ENCODE data around the gene C1orf167. TPM values are rescaled to one million over a fixed set of nuclear protein-coding genes. Genes with fewer than 3 reads are reported as not detected.

The C1orf167 gene
- total and polyA plus RNA-seq, 2 of the 13 experiments (the other 11 are each of a cell fraction or from before 2014, with no cell fraction given) = not detected

GRCh38 chr1:11746092-11746491 lies 15.9 kb upstream of the C1orf167 start:
- Histone ChIP-seq H3K9ac (ENCODE audit: insufficient read depth, low read depth, low read length) (no peak overlapping the region), H3K27ac (ENCODE audit: extremely low read length, insufficient read depth, low read length) (no peak overlapping the region), H3K9me3 (ENCODE audit: low read length) (no peaks in the 10 kb centered on the region), H3K27me3 (ENCODE audit: control insufficient read depth in 1 of 2, insufficient read depth in 2 of 2, low read length in 2 of 2) (no peaks in the 10 kb centered on the region), H3K4me2 (ENCODE audit: low read depth, low read length) (no peak overlapping the region), H3K4me1 (ENCODE audit: insufficient read depth, low read length) (no peaks in the 10 kb centered on the region), H4K20me1 (ENCODE audit: insufficient read depth, low read length) (no peaks in the 10 kb centered on the region), H3K79me2 (ENCODE audit: insufficient read depth, low read length) (no peaks in the 10 kb centered on the region), H2AFZ (ENCODE audit: low read length) (no peak overlapping the region), H3K36me3 (replicated peaks in 1 of 2; ENCODE audit: control insufficient read depth in 1 of 2, insufficient read depth in 2 of 2, low read length in 2 of 2) (peaks cover 1 to 4% of the 10 kb centered on the region in 2 experiments; a peak in 2 of 5 replicates), H3K4me3 (replicated peaks in 1 of 3; ENCODE audit: insufficient read depth in 1 of 3, low read depth in 2 of 3, low read length in 3 of 3) (no peak overlapping the region)
- FAIRE-seq (no peak), ATAC-seq (no peak), DNase-seq (ENCODE audit: low spot score) (no peak)
- in situ Hi-C loops (cut with HindIII; ENCODE audit: extremely low pct_ligation_motif_present, low pct_unique_long_range_greater_than_20kb) (no loop called here), intact Hi-C loops (cut with micrococcal nuclease; ENCODE audit: unreplicated experiment) (no loop called here)
- no TSS peak for BruUV-seq (replicated peaks)
- 94% methylated on average over 6 of the region's 6 CpGs for WGBS (ENCODE audit: low lambda C conversion rate)
- ChIA-PET CTCF (ENCODE audit: low intra/inter-chr PET ratio, low total read pairs) (no interaction called here), POLR2A (no interaction called here)
- TF ChIP-seq SMAD9 (CRISPR knock-in tag; IDR thresholded peaks at IDR 0.05) (no peak), SSRP1 (CRISPR knock-in tag; IDR thresholded peaks at IDR 0.05) (no peak), NR2F2 (IDR thresholded peaks at IDR 0.05; ENCODE audit: borderline replicate concordance, low read depth) (no peak)

- POLR2A ChIA-PET = no interaction called here
- no peak overlapping the region for H3K4me2 ChIP-seq (ENCODE audit: low read depth, low read length)
- no TSS peak for BruUV-seq (replicated peaks)
- no peak overlapping the region for H3K4me3 ChIP-seq (replicated peaks in 1 of 3; ENCODE audit: insufficient read depth in 1 of 3, low read depth in 2 of 3, low read length in 3 of 3)
- peaks cover 1 to 4% of the 10 kb centered on the region in 2 experiments; a peak in 2 of 5 replicates for H3K36me3 ChIP-seq (replicated peaks in 1 of 2; ENCODE audit: control insufficient read depth in 1 of 2, insufficient read depth in 2 of 2, low read length in 2 of 2)
- in situ Hi-C loops (cut with HindIII; ENCODE audit: extremely low pct_ligation_motif_present, low pct_unique_long_range_greater_than_20kb) = no loop called here
- DNase-seq (ENCODE audit: low spot score) (no peak), ATAC-seq (no peak), FAIRE-seq (no peak)
- H4K20me1 ChIP-seq (ENCODE audit: insufficient read depth, low read length) = no peaks in the 10 kb centered on the region
- TF ChIP-seq PAWR (CRISPR knock-in tag; IDR thresholded peaks at IDR 0.05; ENCODE audit: borderline replicate concordance) = no peak
- TF ChIP-seq SATB2 (CRISPR knock-in tag; IDR thresholded peaks at IDR 0.05) = no peak
- no peak for TF ChIP-seq ZNF776 (CRISPR knock-in tag; IDR thresholded peaks at IDR 0.05)
- TF ChIP-seq EZH2 (conservative IDR thresholded peaks at IDR 0.05; ENCODE audit: low read depth, low read length) = no peak
- TF ChIP-seq ARHGAP35 (CRISPR knock-in tag; IDR thresholded peaks at IDR 0.05; ENCODE audit: borderline replicate concordance) = no peak
- no peak for TF ChIP-seq SAP130 (CRISPR knock-in tag; IDR thresholded peaks at IDR 0.05; ENCODE audit: low read depth)
- TF ChIP-seq SYNCRIP (IDR thresholded peaks at IDR 0.05; ENCODE audit: insufficient read depth, low read depth, low read length) = no peak
- TF ChIP-seq PAF1 (CRISPR knock-in tag; IDR thresholded peaks at IDR 0.05) = no peak
- no peak for TF ChIP-seq ZNF382 (CRISPR knock-in tag; IDR thresholded peaks at IDR 0.05; ENCODE audit: borderline replicate concordance)
- TF ChIP-seq ZNF225 (CRISPR knock-in tag; IDR thresholded peaks at IDR 0.05) = no peak
- no peak for TF ChIP-seq GLI4 (CRISPR knock-in tag; IDR thresholded peaks at IDR 0.05; ENCODE audit: borderline replicate concordance)
- TF ChIP-seq TP53 (CRISPR knock-in tag; conservative IDR thresholded peaks at IDR 0.05) = no peak
- H3K9me3 ChIP-seq (ENCODE audit: low read length) = no peaks in the 10 kb centered on the region
- intact Hi-C loops (cut with micrococcal nuclease; ENCODE audit: unreplicated experiment) = no loop called here
- H3K4me1 ChIP-seq (ENCODE audit: insufficient read depth, low read length) = peaks cover 3% of the 10 kb centered on the region; the same call in 1 of the 2 replicates
- H3K27me3 ChIP-seq (ENCODE audit: control insufficient read depth in 1 of 2, insufficient read depth in 2 of 2, low read length in 2 of 2) = no peaks in the 10 kb centered on the region
- H3K79me2 ChIP-seq (ENCODE audit: insufficient read depth, low read length) = no peaks in the 10 kb centered on the region
- no peak overlapping the region for H2AFZ ChIP-seq (ENCODE audit: low read length)
- WGBS (ENCODE audit: low lambda C conversion rate) = 92% methylated on average over 20 of the region's 20 CpGs
- no peak overlapping the region for H3K27ac ChIP-seq (ENCODE audit: extremely low read length, insufficient read depth, low read length)
- no peak overlapping the region for H3K9ac ChIP-seq (ENCODE audit: insufficient read depth, low read depth, low read length)
- CTCF ChIA-PET (ENCODE audit: low intra/inter-chr PET ratio, low total read pairs) = no interaction called here
Observed at GRCh38 chr1:11746795-11747487, 15.1 kb upstream of the C1orf167 start.

Data from HepG2 (cell line).